Measurements from ENCODE around the gene FGF14. TPM values are rescaled to one million over a fixed set of nuclear protein-coding genes. Genes with fewer than 3 reads are reported as not detected.

The FGF14 gene
- polyA plus RNA-seq, 1 of the 3 experiments (the other 2 are of a cell fraction) = 0.20 TPM

GRCh38 chr13:102300379-102300778, 101.5 kb downstream of the FGF14 start:
- no peaks in the 10 kb centered on the region for H3K9me3 ChIP-seq
- peaks cover 0 to 28% of the 10 kb centered on the region in 2 experiments; a peak in 2 of 4 replicates for H3K4me1 ChIP-seq (ENCODE audit: control insufficient read depth in 1 of 2, insufficient read depth in 2 of 2, low read depth in 1 of 2, low read length in 1 of 2)
- H3F3A ChIP-seq (replicated peaks; ENCODE audit: insufficient read depth) = no peaks in the 10 kb centered on the region
- DNase-seq = no peak
- no peak overlapping the region for H2AFZ ChIP-seq (ENCODE audit: low read depth)
- peaks cover 0 to 3% of the 10 kb centered on the region in 2 experiments for H3K36me3 ChIP-seq (replicated peaks in 1 of 2; ENCODE audit: control insufficient read depth in 1 of 2, insufficient read depth in 2 of 2, low read length in 1 of 2)
- no peaks in the 10 kb centered on the region for H3K9me2 ChIP-seq
- POLR2A ChIA-PET = no interaction called here
- 92% methylated on average over 2 of the region's 2 CpGs for WGBS (ENCODE audit: low lambda C conversion rate)
- no peak overlapping the region for H3K9ac ChIP-seq
- H4K20me1 ChIP-seq (ENCODE audit: insufficient read depth) = no peaks in the 10 kb centered on the region
- no peaks in the 10 kb centered on the region for H3K27me3 ChIP-seq (ENCODE audit: insufficient read depth)
- no peak overlapping the region; a peak in 1 of 4 replicates for H3K27ac ChIP-seq (ENCODE audit: low read depth in 2 of 2, low read length in 1 of 2)
- H3K4me3 ChIP-seq (ENCODE audit: low read depth in 2 of 2, low read length in 1 of 2) = no peak overlapping the region
- no peaks in the 10 kb centered on the region for H3K79me2 ChIP-seq (ENCODE audit: insufficient read depth)
- TF ChIP-seq FOSL2 (IDR thresholded peaks at IDR 0.05; ENCODE audit: borderline replicate concordance, low read depth) (no peak), MAX (IDR thresholded peaks at IDR 0.05; ENCODE audit: low read depth) (no peak), TAF1 (IDR thresholded peaks at IDR 0.05; ENCODE audit: borderline replicate concordance, low read depth, low read length) (no peak), TCF12 (IDR thresholded peaks at IDR 0.05) (no peak), REST (IDR thresholded peaks at IDR 0.05; ENCODE audit: low read depth, low read length) (no peak), FOXM1 (IDR thresholded peaks at IDR 0.05; ENCODE audit: low read depth) (no peak), USF1 (IDR thresholded peaks at IDR 0.05; ENCODE audit: borderline replicate concordance, low read depth) (no peak), MXI1 (IDR thresholded peaks at IDR 0.05; ENCODE audit: low read depth, low read length) (no peak), JUND (IDR thresholded peaks at IDR 0.05) (no peak), POLR2AphosphoS5 (IDR thresholded peaks at IDR 0.05; ENCODE audit: low read depth, low read length) (no peak), FOXJ3 (CRISPR knock-in tag; IDR thresholded peaks at IDR 0.05) (no peak), ELF1 (IDR thresholded peaks at IDR 0.05) (no peak), EZH2phosphoT487 (IDR thresholded peaks at IDR 0.05; ENCODE audit: borderline replicate concordance, low read depth) (no peak), NFIC (IDR thresholded peaks at IDR 0.05; ENCODE audit: borderline replicate concordance) (no peak), ZBTB33 (IDR thresholded peaks at IDR 0.05; ENCODE audit: borderline replicate concordance, low read depth) (no peak), SMC3 (IDR thresholded peaks at IDR 0.05; ENCODE audit: low read depth, low read length) (no peak), SIN3A (IDR thresholded peaks at IDR 0.05; ENCODE audit: borderline replicate concordance, low read depth, low read length) (no peak), RCOR1 (IDR thresholded peaks at IDR 0.05; ENCODE audit: low read length) (no peak), CHD2 (IDR thresholded peaks at IDR 0.05; ENCODE audit: low read length, partially characterized antibody) (no peak), RFX5 (IDR thresholded peaks at IDR 0.05; ENCODE audit: low read length) (no peak)
- no peak overlapping the region for H3K4me2 ChIP-seq
- CTCF ChIA-PET = no interaction called here

All from SK-N-SH (cell line).